Activated naive CD8-positive, alpha-beta T cell treated with anti-CD3 and anti-CD28 coated beads, Interleukin-2, amount 50 U/mL, for 24 hours (primary cell): ENCODE data around the gene APCDD1.
A peak's percentile ranks its signal among the peaks of the same experiment; 100 is the strongest.
"Not testable (repeated sequence)": the region's sequence is repeated elsewhere in the genome, so short reads cannot be mapped to it uniquely, and the experiment has no call there.

Experiments used
- ATAC-seq: fragments of 150-1000 bp; cut with Tn5 transposase; one replicate; pipeline ENCODE4 v1.10.0; 2021
- DNase-seq: peaks from one replicate; pipeline ENCODE4 v3.0.0; 2021
- H3K27ac Mint-ChIP-seq: one replicate; pipeline ENCODE4 v1.8.0; 2021; ENCODE audit warnings: mild to moderate bottlenecking, mixed read lengths
- H3K27me3 Mint-ChIP-seq: one replicate; pipeline ENCODE4 v1.8.0; 2021; ENCODE audit warnings: mixed read lengths
- H3K36me3 Mint-ChIP-seq: one replicate; pipeline ENCODE4 v1.8.0; 2021; ENCODE audit warnings: low read depth, mixed read lengths
- H3K4me1 Mint-ChIP-seq: one replicate; pipeline ENCODE4 v1.8.0; 2021; ENCODE audit warnings: mixed read lengths
- H3K4me3 Mint-ChIP-seq: one replicate; pipeline ENCODE4 v1.8.0; 2021; ENCODE audit warnings: mild to moderate bottlenecking, moderate library complexity, mixed read lengths
- H3K9me3 Mint-ChIP-seq: one replicate; pipeline ENCODE4 v1.8.0; 2021; ENCODE audit warnings: mixed read lengths

Gene APCDD1

GRCh38 chr18:10526561-10526949 is 72.1 kb downstream of the APCDD1 start:
- ATAC-seq (no peak), DNase-seq (no peak)
- peaks cover 2% of the 10 kb centered on the region for H3K36me3 Mint-ChIP-seq
- peak overlapping the region; percentile 96 for H3K4me3 Mint-ChIP-seq
- peaks cover 63% of the 10 kb centered on the region for H3K4me1 Mint-ChIP-seq
- H3K27ac Mint-ChIP-seq: peak overlapping the region; percentile 79
- H3K9me3 Mint-ChIP-seq: no peaks in the 10 kb centered on the region
- H3K27me3 Mint-ChIP-seq: peaks cover 3% of the 10 kb centered on the region

- DNase-seq: no peak
- Mint-ChIP-seq H3K36me3 (peaks cover 9% of the 10 kb centered on the region), H3K27ac (peak overlapping the region; percentile 32), H3K9me3 (no peaks in the 10 kb centered on the region), H3K4me3 (no peak overlapping the region), H3K27me3 (no peaks in the 10 kb centered on the region), H3K4me1 (peaks cover 63% of the 10 kb centered on the region)
- ATAC-seq: no peak
Measured at GRCh38 chr18:10528439-10528838, 74.0 kb downstream of the APCDD1 start.

GRCh38 chr18:10530002-10530401 is 75.6 kb downstream of the APCDD1 start:
- no peaks in the 10 kb centered on the region for H3K9me3 Mint-ChIP-seq
- peak overlapping the region; percentile 19 for H3K4me3 Mint-ChIP-seq
- no peaks in the 10 kb centered on the region for H3K27me3 Mint-ChIP-seq
- H3K36me3 Mint-ChIP-seq: peaks cover 12% of the 10 kb centered on the region
- H3K27ac Mint-ChIP-seq: peak overlapping the region; percentile 85
- no peak for ATAC-seq
- peaks cover 51% of the 10 kb centered on the region for H3K4me1 Mint-ChIP-seq
- DNase-seq: no peak

- peak; percentile 25 for ATAC-seq
- H3K4me3 Mint-ChIP-seq: peak overlapping the region; percentile 19
- peaks cover 43% of the 10 kb centered on the region for H3K4me1 Mint-ChIP-seq
- H3K36me3 Mint-ChIP-seq: peaks cover 12% of the 10 kb centered on the region
- peak overlapping the region; percentile 85 for H3K27ac Mint-ChIP-seq
- DNase-seq: peak; percentile 31
- no peaks in the 10 kb centered on the region for H3K27me3 Mint-ChIP-seq
- no peaks in the 10 kb centered on the region for H3K9me3 Mint-ChIP-seq
Measured at GRCh38 chr18:10530852-10531251, 76.4 kb downstream of the APCDD1 start.

GRCh38 chr18:10533111-10533510 is 78.7 kb downstream of the APCDD1 start:
- H3K4me3 Mint-ChIP-seq: no peak overlapping the region
- peaks cover 39% of the 10 kb centered on the region for H3K4me1 Mint-ChIP-seq
- no peaks in the 10 kb centered on the region for H3K9me3 Mint-ChIP-seq
- peaks cover 18% of the 10 kb centered on the region for H3K36me3 Mint-ChIP-seq
- DNase-seq: no peak
- no peaks in the 10 kb centered on the region for H3K27me3 Mint-ChIP-seq
- ATAC-seq: no peak
- H3K27ac Mint-ChIP-seq: no peak overlapping the region

- peaks cover 17% of the 10 kb centered on the region for H3K4me1 Mint-ChIP-seq
- no peaks in the 10 kb centered on the region for H3K9me3 Mint-ChIP-seq
- DNase-seq (no peak), ATAC-seq (no peak)
- H3K36me3 Mint-ChIP-seq: peaks cover 39% of the 10 kb centered on the region
- no peak overlapping the region for H3K4me3 Mint-ChIP-seq
- no peak overlapping the region for H3K27ac Mint-ChIP-seq
- H3K27me3 Mint-ChIP-seq: no peaks in the 10 kb centered on the region
Measured at GRCh38 chr18:10536280-10536679, 81.8 kb downstream of the APCDD1 start.

GRCh38 chr18:10537765-10538164 is 83.3 kb downstream of the APCDD1 start:
- DNase-seq: no peak
- H3K27ac Mint-ChIP-seq: no peak overlapping the region
- H3K4me3 Mint-ChIP-seq: no peak overlapping the region
- H3K9me3 Mint-ChIP-seq: no peaks in the 10 kb centered on the region
- no peaks in the 10 kb centered on the region for H3K27me3 Mint-ChIP-seq
- ATAC-seq: no peak
- H3K36me3 Mint-ChIP-seq: peaks cover 45% of the 10 kb centered on the region
- peaks cover 17% of the 10 kb centered on the region for H3K4me1 Mint-ChIP-seq

- H3K4me1 Mint-ChIP-seq: peaks cover 17% of the 10 kb centered on the region
- H3K36me3 Mint-ChIP-seq: peaks cover 45% of the 10 kb centered on the region
- not testable (repeated sequence) for DNase-seq, H3K27me3 Mint-ChIP-seq, H3K9me3 Mint-ChIP-seq, H3K4me3 Mint-ChIP-seq, ATAC-seq
- peak overlapping the region; percentile 15 for H3K27ac Mint-ChIP-seq
Measured at GRCh38 chr18:10539124-10539523, 84.7 kb downstream of the APCDD1 start.
